RWPE1 (cell line): ENCODE measurements around the gene PTPN14.
A peak's percentile ranks its signal among the peaks of the same experiment; 100 is the strongest.

Source experiments
- CTCF ChIA-PET: fragments of 350-600 bp; sonication (Branson Sonifier 250); formaldehyde crosslinking; extraction: SDS; loops from one replicate; lab custom pipeline; 2021; lab: Yijun Ruan, JAX
- POLR2A ChIA-PET: fragments of 400-600 bp; formaldehyde crosslinking; extraction: SDS; loops from one replicate; lab custom pipeline; 2020; ENCODE audit warnings: antibody characterized with exemption; ENCODE audit not compliant: low non-redundant PET; lab: Yijun Ruan, JAX
- DNase-seq: peaks from one replicate; pipeline ENCODE4 v3.0.0; 2012; ENCODE audit warnings: low spot score
- H3K27ac ChIP-seq: fragments of 450-650 bp; 2 replicates; pipeline ENCODE4 v1.5.1; 2017
- CTCF ChIP-seq: fragments of 450-650 bp; conservative IDR thresholded peaks from 2 replicates; pipeline ENCODE4 v1.5.1; 2017; ENCODE audit warnings: low read depth, mild to moderate bottlenecking

The PTPN14 gene

DNA sequence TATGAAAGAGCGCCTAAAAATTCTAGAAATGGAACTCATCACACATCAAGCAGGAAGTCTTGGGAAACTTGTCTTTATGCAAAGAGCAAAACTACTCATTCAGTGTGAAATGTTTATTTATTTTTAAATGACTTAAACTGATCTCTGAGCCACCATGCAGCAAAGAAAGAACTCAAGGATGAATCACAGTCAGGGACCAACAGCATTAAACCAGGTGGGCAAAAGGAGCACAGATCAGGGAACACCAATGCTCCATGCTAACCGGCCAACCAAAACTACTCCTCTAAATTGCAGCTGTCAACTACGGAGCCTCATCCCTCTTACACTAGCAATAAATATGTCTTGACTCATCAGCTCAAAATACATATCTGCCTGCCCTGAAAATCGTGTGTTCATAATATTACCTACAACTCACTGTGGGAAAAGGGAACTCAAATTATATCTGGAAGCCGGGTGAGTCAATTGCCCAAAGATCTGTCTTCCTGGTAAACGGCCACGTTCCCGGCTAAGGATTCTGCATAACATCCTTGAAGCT is 129.2 kb downstream of the PTPN14 start:
- DNase-seq, result peak; percentile 70
- H3K27ac ChIP-seq, result peak overlapping the region; percentile 86
- POLR2A ChIA-PET, result interaction anchor here (0.6 to 0.7 kb wide), 2 partner anchors 109 to 129 kb away, joined by 4 read pairs; partner anchors contain the start of gene PTPN14
- CTCF ChIA-PET, result interaction anchor here (0.7 kb wide), 1 partner anchor 54 kb away, joined by 3 read pairs; no protein-coding TSS in a partner anchor
- TF ChIP-seq CTCF, result no peak

GRCh38 chr1:214420833-214421232 is 130.6 kb downstream of the PTPN14 start:
- no peak overlapping the region for H3K27ac ChIP-seq
- POLR2A ChIA-PET, result no interaction called here
- CTCF ChIA-PET, result no interaction called here
- TF ChIP-seq CTCF, result no peak
- DNase-seq, result no peak

DNA sequence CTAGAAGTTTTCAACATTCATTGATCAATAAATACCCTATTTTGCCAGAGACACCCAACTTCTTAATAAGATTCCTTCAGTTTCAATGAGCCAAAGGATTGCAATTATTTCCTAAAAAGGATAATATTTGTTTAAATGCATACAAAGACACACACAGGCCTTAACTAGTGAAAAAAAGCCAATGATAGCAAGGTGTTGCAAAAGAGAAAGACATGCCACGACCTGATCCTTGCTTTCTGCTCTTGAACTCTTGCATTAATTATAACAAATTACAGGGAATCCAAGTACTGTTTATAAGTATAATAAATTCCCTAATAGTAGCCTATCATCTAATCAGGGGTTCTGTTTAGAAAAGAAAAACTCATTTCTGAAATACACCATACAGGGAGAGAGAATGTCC is 131.1 kb downstream of the PTPN14 start:
- H3K27ac ChIP-seq, result no peak overlapping the region
- TF ChIP-seq CTCF, result no peak
- ChIA-PET POLR2A (no interaction called here), CTCF (interaction anchor here (0.6 kb wide), 1 partner anchor 57 kb away, joined by 4 read pairs; no protein-coding TSS in a partner anchor)
- no peak for DNase-seq

- ChIA-PET POLR2A (no interaction called here), CTCF (no interaction called here)
- DNase-seq, result no peak
Measured at GRCh38 chr1:214419650-214420049, 131.8 kb downstream of the PTPN14 start.

DNA sequence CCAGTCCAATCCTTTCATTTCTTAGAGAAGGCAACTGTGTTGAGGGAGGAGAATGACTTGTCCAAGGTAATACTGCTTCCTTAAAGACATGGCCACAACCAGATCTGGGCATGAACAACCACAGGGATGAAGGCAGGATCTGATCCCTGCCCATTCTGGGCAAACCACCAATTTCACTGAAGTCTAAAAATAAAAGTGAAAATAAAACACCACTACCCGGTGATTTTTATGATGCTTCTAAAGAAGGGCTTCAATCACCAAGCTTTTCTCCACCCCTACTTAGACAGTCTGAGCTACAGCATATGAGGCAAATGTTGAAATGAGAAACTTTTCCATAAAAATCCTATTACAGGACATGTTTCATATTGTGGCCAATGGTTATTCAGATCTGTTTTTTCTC is 133.0 kb downstream of the PTPN14 start:
- peak overlapping the region; percentile 77 for H3K27ac ChIP-seq
- ChIA-PET CTCF (no interaction called here), POLR2A (no interaction called here)
- no peak for DNase-seq
- no peak for TF ChIP-seq CTCF

More at GRCh38 chr1:214419650-214420049, 131.8 kb downstream of the PTPN14 start:
- no peak overlapping the region for H3K27ac ChIP-seq
- no peak for TF ChIP-seq CTCF

GRCh38 chr1:214417545-214418210 is 133.7 kb downstream of the PTPN14 start:
- peak overlapping the region; percentile 77 for H3K27ac ChIP-seq
- no peak for DNase-seq
- ChIA-PET POLR2A (no interaction called here), CTCF (no interaction called here)
- no peak for TF ChIP-seq CTCF
